HG02885 (cell line): ENCODE measurements around the gene SPATA4.
"Not testable (repeated sequence)": the region's sequence is repeated elsewhere in the genome, so short reads cannot be mapped to it uniquely, and the experiment has no call there.

Experiments
- ATAC-seq: cut with Tn5 transposase; IDR thresholded peaks from one replicate; pipeline ENCODE4 v1.9.1; 2021; ENCODE audit warnings: mild to moderate bottlenecking; ENCODE audit not compliant: unreplicated experiment, poor library complexity

The SPATA4 gene

DNA sequence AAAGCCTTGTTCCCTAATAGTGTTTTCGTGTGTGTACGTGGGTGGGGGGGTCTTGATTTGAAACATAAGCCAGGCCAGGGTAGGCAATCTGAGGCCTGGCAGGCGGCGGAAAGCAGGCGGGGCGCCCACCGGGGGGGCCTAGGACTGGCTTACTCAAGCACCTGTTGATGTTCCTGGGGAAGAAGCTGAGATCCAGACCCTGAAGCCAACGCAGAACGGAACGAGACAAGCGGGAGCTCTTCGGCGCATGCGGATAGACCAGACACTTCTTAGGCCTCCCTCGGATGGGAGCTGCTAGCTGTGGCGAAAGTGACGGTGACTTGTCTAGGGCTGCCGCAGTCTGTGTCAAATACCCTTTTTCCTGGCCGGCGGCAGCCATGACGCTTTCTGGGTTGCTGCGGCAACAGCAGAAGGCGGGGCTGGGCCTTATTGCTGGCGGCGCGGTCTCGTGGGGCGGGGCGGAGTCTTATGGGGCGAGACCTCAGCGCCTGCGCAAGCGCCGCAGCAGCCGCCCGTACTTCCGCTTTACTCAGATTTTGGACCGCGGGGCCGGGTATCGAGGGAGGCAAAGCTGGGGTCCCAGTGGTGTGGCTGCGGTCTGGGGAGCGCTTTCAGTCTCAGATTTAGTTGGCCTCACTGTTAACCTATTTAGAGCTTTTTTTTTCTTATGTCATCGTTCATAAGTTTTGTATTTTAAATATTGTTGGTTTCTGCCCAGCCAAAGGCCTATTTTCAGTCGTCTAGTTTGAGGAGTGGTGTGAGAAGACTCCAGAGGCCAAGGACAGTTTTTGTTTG lies at the start of gene SPATA4:
Gene SPATA4, minus strand, starts transcription at position 402 of the 795 bp plus-strand sequence. Its CDS starts 23 bp downstream, at position 379.
- peak; percentile 97 for ATAC-seq

DNA sequence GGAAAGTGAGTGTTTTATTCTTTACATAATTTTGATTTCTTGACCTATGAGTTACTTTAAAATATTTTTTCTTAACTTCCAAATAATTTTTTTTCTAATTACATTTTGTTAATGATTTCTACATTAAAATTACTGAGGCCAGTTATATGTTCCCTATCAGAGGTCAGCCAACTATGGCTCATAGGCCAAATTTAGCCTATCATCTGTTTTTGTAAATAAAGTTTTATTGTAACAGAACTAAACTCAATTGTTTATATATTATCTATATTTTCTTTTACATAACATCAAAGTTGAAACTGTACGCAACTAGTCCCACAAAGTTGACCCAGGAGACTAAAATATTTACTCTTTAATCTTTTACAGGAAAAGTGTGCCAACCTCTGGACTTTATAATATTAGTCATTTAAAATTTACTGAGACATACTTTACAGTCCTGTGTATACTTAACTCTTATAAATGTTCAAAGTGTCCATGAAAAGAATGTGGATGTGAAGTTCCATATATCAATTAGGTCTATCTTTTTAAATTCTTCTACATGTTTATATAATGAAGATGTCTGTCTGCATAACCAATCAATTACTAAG lies 47.5 kb upstream of the SPATA4 start:
- ATAC-seq = no peak

DNA sequence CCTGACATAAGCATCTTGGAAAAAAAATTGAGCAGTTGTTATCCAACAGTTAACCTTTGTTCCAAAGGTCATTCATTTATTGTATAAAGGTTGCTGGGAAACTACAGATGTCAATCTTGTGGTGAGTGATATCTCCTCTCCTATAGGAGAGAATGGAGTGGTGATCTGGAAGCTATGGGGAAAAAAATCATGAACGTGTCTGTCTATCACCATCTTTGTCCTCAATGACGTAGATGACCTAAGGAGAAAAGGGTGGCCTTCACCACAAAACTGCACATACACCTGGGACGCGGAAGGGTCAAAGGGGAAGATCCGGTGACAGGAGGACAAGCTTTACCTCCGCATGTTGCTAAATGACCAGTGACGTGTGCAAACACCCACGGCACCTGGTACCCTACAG lies 46.3 kb upstream of the SPATA4 start:
- no peak for ATAC-seq

DNA sequence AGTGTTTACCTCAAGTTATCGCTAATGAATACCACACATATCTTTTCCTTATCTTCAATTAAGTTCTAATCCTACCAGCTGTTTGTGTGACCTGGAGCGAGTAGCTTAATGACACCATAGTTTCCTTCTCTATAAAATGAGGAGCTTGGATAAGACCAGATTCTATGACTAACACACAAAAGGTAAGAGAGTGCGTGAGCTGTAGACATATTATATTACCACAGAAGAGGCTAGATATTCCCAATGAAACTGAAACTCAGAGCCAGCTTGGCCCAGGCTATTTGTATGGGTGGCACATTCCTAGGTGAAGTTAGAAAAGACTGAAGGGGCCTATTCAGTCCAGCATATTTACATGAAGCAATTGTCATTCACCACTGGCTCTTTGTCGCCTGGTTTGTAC lies 43.4 kb upstream of the SPATA4 start:
- no peak for ATAC-seq

DNA sequence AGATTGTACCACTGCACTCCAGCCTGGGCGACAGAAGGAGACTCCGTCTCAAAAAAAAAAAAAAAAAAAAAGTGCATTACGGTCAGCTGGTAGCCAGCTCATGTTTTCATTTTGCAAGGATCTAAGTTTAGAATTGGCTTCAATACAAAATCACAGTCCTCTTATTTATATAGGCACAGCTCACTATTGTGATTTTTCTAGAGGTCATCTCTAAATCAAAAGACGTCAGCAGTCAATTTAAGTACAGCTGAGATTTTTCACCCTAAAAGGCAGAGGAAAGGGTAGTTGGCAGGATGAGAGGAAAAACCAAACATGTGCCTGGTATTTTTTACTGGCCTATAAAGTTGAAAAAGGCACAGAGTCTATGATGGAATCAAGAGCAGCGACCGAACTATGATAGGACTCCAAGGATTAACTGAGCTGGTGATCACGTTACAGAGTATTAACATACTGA lies 42.8 kb upstream of the SPATA4 start:
- ATAC-seq = no peak

DNA sequence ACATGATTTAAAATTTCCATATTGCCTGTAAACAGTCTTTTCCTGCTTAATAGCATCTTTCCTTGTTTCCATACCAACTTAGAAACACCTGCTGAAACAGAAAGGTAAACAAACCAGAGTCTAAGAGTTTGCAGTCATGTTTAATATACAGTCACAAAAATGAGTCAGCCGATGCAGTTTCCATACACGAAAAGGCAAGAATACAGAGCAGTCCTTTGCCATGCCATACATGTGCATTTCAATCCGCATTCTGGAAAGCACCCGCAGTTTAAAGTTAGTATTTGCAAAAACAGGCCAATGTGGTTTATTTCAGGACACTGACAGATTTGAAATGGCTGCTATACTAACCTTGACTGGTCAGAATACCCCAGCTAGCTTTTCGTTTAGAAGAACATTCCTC lies 41.6 kb upstream of the SPATA4 start:
- ATAC-seq = no peak

DNA sequence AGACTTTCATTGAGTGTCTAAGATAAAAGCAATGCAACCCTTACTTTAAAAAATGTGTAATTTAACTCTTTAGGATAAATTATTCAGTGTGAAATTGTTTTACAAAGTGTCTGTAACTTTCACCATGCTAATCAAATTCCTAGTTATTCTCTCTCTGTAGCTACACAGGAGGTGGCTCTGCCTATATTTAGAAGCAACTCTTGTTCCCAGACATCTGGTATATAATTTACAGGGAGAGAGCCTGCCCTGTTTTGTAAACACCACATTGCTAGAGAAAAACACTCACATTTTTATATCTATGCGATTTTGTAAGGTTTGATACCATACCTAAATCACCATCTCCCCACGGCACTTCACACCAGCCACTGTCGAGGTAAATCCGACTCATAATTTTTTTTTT lies 35.5 kb upstream of the SPATA4 start:
- no peak for ATAC-seq

DNA sequence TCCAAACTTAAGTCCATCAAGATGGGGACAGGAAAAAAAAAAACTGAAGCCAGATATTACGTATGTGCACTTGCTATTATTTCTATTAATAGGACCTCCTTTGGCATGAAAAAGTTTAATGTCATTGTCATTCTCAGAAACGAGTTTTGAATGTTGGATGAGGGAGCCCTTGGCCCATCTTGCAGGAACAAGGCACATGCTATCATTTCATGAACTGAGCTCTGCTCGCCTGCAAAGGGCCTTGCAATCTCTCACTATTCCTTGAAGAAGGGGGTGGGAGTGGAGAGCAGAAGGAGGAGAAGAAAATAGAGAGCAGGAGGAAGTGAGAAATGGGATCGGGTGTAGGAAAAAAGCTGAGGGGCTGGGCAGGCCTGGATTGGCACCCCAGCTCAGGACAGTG lies 34.3 kb upstream of the SPATA4 start:
- no peak for ATAC-seq

DNA sequence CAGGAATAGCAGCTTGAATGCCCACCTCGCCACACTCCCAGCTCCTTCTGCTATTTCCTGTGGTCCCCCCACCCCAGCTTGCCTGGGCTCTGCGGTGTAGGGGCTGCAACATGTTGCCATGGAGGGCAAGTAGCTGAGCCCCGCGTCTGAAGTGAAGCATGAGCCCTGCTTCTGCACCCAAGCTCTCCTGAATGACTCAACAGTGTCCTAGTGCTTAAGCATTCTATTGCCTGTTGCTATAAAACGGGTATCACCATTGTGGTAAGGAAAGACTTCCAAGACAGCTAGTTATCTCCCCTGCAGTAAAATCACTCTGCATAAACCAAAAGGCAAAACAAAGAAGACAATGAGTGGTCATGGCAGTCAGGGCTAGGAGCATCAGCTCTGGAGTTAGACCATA lies 31.4 kb upstream of the SPATA4 start:
- no peak for ATAC-seq

DNA sequence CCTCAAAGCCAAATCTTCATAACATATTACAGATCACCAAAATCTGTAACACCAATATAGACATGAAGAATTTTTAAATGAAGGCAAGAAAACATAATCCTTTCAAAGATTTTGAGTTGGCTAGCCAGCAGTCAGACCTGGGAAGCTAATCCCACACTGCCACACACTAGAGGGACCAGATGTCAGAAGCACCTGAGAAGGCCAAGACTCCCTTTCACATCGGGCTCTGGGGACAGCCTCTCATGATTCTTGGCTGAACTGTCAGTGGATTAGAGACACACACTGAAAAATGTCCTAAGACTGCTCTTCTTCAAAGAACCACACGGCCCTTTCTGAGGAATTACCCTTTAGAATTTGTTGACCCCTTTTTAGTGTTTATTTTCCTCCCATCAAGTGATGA lies 28.2 kb upstream of the SPATA4 start:
- no peak for ATAC-seq

DNA sequence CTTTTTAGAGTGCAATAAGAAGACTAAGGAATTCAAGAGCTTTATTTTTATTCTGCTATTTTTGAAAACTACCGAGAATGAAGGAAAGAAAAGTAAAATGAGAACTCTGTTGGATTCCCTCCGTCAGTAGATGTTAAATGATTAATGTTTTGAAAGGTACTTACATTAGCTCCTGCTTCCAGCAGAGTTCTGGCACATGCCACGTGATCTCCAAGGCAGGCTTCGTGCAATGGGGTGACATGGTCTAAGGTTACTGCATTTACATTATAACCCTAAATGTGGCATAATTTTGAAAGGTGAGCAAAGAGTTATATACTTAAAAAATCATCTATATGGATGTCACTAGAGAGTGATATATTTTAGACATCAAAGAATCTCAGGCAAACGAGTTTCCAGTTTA lies 26.8 kb upstream of the SPATA4 start:
- ATAC-seq = no peak

DNA sequence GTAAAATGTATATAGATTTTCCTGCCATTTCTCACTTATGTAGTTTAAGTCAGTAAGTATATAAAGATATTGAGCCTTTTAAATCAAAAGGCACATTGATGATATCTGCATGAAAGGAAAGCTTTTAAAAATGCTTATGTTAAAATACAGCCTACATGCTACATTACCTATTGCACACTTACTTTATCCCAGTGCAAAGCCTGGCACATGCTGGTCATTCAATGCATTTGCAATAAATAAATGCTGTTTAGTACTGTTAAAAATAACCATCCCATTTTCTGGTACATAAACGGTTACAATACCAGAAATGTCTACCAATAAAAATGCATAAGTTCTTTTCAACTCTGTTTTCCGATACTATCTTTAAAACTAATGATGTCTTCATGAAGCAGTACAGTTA lies 22.1 kb upstream of the SPATA4 start:
- ATAC-seq = no peak

DNA sequence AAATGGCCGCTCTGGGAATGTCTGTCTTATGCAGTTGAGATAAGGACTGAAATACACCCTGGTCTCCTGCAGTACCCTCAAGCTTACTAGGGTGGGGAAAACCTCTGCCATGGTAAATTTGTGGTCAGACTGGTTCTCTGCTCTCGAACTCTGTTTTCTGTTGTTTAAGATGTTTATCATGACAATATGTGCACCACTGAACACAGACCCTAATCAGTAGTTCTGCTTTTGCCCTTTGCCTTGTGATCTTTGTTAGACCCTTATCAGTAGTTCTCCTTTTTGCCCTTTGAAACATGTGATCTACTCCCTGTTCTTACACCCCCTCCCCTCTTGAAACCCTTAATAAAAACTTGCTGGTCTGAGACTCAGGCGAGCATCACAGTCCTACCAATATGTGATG lies 17.0 kb upstream of the SPATA4 start:
- not testable (repeated sequence) for ATAC-seq

DNA sequence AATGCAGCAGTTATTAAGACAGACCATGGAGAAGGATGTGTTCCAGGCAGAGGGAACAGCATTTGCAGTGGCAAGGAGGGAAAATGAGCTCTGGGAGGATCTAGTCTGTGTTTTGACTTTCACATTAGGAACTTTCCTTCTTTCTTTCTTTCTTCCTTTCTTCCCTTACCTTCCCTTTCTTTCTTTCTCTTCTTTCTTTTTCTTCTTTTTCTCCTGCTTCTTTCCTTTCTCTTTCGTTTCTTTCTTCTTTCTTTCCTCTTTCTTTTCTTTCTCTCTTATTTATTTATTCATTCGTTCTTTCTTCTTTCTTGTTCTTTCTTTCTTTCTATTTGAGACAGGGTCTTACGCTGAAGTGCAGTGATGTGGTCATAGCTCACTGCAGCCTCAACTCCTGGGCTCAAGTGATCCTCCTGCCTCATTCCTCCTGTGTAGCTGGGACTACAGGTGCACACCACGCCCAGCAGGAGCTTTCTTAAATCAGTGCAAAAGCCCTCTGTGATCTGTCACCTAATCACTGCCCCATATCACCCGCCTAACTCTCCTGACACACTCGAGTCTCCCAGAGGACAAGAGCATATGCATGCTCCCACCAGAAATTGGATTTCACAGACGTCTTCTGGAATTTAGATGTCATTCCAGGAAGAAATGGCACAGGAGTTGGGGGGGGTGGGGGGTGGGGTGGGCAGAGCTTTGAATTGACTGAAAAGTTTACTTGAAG lies 15.4 kb upstream of the SPATA4 start:
- ATAC-seq = no peak

DNA sequence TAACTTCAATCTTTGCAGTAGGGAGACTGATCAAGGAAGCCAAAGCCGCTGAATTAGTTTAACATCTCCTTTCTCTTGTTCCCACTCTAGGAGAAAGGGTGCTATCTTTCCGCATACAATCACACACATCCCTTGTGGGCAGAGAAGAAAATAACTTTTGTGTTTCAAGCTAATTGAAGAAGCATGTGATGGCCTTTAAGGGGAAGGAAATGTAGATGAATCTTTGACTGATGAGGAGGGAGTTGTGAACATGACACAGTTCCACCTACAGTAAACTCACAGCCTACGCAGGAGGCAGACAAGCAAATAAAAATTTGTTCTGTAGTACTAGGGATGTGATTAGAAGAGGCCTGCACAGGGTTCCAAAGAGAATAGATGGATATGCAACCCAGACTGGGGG lies 14.7 kb upstream of the SPATA4 start:
- no peak for ATAC-seq

DNA sequence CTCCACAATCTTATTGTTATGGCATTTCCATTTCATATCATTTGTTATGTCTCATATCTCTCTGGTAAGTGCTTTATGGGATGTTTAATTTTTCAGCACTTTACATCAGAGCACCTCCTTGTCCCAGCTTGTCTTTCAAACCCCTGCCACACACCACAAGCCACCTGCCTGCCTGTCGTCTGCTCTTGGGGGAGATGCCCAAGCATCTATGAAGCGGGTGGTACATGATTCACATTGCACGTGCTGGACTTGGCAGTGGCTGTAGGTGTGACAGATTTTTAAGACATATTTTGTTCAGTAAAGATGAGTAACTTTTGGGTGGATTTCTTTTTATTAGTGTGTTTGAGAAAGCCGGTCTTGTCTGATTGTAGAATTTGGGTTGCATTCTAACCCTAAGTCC lies 14.2 kb upstream of the SPATA4 start:
- ATAC-seq = no peak

DNA sequence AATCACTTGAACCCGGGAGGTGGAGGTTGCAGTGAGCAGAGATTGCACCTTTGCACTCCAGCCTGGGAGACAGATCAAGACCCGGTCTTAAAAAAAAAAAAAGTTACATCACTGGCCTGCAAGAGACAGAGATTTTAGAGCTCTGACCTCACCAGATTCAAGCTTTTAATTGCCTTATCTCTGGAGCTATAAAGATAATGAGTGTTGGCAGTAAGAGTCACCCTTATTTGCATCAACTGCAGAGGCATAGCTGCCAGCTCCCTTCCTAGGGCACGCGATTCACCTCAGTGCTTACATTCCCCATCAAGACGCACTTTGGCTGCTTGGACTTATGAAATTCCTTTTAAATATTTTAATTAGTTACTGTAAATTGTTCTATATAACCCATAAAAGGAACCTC lies 12.5 kb upstream of the SPATA4 start:
- no peak for ATAC-seq

DNA sequence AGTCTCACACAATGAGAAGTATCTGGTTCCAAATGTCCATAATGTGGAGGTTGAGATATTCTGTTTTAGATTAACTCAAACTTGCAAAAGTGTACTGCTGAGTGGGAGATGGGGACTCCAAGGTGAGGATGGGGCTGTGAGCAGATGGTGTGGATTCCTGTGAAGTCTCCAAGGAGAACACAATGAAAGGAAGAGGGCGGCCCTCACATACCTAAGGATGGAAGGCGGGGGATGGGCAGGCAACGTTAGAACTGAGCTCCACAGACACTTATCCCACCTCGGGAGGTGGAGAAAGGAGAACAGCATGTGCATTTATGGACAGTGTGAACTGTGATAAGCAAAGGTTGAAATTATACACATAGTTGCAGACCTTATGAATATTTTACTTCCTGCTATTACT lies 9.9 kb upstream of the SPATA4 start:
- no peak for ATAC-seq

DNA sequence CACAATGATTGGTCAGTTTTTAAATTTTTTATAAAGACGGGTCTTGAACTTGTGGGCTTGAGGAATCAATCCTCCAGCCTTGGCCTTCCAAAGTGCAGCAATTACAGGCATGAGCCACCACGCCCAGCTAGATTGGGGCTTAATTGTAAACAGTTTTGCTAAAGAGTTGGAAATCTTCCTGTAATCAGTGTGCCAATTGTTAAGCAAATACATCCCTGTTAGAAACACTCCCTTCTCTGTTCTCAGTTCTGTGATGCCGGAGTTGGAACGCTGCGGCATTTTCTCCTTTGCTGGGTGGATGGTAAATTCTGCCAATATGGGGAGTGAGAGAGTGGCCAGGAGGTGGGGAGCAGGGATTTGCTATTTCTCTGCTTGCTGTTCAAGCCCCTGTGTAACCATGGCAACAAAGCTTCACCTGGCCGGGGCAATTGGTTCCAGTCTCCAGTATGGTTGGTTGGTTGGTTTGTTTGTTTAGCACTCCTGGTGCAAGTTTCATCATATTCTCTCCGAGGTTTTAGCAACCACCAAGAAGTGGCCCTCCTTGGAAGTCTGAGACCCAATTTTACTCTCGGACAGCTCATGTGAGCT lies 3.0 kb upstream of the SPATA4 start:
- no peak for ATAC-seq

DNA sequence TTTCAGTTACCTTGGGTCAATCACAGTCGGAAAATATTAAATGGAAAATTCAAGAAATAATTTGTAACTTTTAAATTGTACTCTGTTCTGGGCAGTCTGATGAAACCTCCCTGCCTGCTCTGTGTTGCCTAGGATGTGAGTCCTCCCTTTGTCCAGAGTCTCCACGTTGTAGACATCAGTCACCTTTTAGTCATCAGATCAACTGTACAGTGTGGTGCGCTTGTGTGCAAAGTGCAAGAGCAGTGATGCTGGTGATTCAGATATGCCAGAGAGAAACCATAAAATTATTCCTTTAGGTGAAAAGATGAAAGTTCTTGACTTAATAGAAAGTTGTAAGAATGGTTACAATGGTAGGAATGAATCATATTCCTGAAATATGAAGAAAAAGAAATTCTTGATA lies 1.4 kb downstream of the SPATA4 start:
- ATAC-seq = no peak

DNA sequence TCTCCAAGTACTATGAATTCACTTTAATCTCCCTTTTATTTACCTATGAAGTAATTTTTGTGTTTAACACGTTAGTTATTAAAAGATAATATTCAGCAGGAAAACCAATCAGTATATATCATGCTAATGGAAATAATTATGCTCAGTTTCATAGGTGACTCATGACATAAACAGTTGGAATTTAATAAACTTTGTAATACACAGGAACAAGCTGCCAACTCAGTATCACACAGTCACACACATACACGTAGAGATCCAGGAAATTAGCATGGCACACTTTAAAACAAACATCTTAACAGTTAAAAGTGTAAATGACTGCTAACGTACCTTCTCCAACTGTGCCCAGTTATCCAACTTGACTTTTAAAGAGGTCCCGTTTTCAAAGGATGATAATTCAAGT lies 2.3 kb downstream of the SPATA4 start:
- no peak for ATAC-seq
